ENCODE measurements around the gene IFITM1. TPM values are rescaled to one million over a fixed set of nuclear protein-coding genes. Genes with fewer than 3 reads are reported as not detected.
"Not testable (repeated sequence)": the region's sequence is repeated elsewhere in the genome, so short reads cannot be mapped to it uniquely, and the experiment has no call there.

IFITM1 gene
- total RNA-seq, 4 donors from 2014 or later, result 224 to 389 (median 247) TPM

DNA sequence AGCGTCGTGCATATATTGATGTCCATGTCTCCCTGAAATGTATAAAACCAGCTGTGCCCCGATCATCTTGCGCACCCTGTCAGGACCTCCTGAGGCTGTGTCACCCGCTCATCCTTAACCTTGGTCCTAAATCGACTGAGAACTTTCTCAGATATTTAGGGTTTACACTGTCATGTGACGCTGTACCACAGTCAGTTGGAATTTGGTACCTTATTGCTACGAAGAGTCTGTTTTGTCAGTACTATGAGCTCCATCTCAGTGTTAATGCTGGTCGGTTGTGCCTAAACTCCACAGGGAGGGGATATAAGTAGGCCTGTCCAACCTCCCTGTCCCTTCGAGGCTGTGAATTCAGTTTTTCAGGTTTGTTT lies 8.0 kb upstream of the IFITM1 start:
- no peak for DNase-seq (ENCODE audit: low spot score)
- TF ChIP-seq, protein P1, sequence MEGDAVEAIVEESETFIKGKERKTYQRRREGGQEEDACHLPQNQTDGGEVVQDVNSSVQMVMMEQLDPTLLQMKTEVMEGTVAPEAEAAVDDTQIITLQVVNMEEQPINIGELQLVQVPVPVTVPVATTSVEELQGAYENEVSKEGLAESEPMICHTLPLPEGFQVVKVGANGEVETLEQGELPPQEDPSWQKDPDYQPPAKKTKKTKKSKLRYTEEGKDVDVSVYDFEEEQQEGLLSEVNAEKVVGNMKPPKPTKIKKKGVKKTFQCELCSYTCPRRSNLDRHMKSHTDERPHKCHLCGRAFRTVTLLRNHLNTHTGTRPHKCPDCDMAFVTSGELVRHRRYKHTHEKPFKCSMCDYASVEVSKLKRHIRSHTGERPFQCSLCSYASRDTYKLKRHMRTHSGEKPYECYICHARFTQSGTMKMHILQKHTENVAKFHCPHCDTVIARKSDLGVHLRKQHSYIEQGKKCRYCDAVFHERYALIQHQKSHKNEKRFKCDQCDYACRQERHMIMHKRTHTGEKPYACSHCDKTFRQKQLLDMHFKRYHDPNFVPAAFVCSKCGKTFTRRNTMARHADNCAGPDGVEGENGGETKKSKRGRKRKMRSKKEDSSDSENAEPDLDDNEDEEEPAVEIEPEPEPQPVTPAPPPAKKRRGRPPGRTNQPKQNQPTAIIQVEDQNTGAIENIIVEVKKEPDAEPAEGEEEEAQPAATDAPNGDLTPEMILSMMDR (IDR thresholded peaks at IDR 0.05), result no peak
- no peak for ATAC-seq (ENCODE audit: low FRiP score)

DNA sequence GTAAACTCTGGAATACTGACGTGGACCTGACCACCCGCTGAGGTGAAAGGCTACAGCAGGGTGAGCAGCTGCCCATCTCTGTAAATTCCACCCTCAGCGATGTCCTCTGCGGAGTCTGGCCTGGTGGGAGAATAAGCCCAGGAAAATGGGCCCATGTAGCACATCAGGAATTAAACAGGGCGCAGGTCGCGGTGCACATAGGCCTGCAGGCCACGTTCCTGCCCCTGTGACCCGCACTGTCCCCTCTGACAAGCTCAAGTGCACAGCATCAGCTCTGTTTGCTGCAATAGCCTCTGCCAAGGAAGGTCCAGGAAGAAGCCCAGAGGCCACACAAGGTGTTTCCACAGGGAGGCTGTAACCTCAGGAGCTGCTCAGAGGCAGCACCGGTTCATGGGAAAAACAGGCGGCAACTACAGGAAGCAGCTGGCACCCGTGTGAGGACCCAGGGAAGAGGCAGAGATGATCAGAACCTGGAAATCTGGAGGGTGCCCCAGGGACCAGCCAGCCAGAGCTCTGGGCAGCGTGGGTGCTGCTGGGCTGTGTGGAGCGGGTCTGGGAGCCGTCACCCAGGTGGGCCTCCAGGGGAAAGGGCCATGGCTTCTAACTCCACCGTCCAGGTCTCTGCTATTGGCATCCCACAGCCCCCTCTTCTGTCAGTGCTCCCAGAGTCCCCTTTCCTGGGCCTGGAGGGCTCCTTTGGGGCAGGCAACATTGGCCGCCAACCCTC lies 7.0 kb upstream of the IFITM1 start:
- TF ChIP-seq, protein P1 (IDR thresholded peaks at IDR 0.05), result no peak
- DNase-seq (ENCODE audit: low spot score) (no peak), ATAC-seq (ENCODE audit: low FRiP score) (no peak)

GRCh38 chr11:307766-308708 lies 5.8 kb upstream of the IFITM1 start, which contains the start of gene IFITM2:
IFITM2 (plus strand) TSS chr11:307816; CDS start chr11:308193, 377 bp downstream.
- not testable (repeated sequence) for DNase-seq (ENCODE audit: low spot score)
- peak; percentile 59 for ATAC-seq (ENCODE audit: low FRiP score)

DNA sequence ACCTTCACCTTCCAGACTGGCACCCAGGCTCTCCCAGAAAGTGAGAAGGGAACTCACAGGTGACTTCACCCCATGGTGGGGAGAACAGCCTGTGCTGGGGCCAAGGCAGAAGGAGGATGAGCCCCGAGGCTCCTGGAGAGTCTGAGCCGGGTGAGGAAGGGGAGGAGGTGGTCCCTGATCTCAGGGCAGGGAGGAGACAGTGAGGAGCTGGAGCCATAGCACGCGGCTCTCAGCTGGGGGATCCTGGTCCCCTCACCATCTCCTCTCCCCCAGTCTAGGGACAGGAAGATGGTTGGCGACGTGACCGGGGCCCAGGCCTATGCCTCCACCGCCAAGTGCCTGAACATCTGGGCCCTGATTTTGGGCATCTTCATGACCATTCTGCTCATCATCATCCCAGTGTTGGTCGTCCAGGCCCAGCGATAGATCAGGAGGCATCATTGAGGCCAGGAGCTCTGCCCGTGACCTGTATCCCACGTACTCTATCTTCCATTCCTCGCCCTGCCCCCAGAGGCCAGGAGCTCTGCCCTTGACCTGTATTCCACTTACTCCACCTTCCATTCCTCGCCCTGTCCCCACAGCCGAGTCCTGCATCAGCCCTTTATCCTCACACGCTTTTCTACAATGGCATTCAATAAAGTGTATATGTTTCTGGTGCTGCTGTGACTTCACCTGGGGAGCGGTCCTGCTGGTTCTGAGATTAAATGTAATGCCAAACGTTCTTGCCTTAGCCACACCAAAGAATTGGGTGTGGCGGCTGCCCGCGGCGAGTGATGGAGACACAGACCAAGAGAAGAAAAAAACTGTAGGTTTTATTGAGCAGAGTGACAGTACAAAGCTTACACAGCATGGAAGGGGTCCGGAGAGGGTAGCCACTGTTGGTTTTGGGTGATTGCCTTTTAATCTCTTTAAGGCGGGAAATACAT lies 4.8 kb upstream of the IFITM1 start:
- DNase-seq (ENCODE audit: low spot score); ATAC-seq (ENCODE audit: low FRiP score): not testable (repeated sequence)

- not testable (repeated sequence) for ATAC-seq (ENCODE audit: low FRiP score); DNase-seq (ENCODE audit: low spot score)
These were observed 3.8 kb upstream of the IFITM1 start for GRCh38 chr11:309979-310572.

GRCh38 chr11:311013-311748 lies 2.7 kb upstream of the IFITM1 start:
- not testable (repeated sequence) for DNase-seq (ENCODE audit: low spot score)
- peak; percentile 50 for ATAC-seq (ENCODE audit: low FRiP score)

DNA sequence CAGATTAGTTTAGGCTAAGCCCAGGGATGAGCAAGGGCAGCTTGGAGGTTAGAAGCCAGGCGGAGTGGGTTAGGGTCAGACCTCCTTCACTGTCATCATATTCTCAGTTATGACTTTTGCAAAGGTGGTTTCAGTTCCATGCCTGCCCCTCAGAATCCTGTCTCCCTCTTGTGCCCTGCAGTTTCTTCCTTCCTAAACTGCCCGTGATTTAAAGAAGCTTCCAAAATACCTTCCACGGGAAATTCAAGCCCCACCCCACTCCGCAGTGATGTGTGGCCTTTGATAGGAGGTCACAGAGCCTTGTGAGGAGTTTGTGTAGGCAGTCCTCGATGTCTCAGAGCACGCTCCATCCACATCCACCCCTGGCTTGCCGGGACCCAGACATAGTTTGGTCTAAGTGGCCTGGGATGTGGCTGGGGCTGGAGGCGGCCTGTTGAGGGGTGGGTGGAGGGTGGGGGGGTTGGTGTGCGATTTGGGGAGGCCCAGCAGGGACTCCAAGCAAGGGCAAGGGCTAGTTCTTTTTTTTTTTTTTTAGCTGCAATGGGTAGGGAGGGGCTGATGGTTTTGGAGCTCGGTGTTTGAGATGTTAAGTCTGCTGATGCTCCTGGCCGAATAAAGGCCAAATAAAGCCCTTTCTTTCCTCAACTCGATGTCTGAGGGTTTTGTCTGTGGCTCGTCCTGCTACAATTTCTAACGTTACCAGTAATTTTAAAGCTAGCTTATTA lies 1.6 kb upstream of the IFITM1 start:
- TF ChIP-seq, protein P1 (IDR thresholded peaks at IDR 0.05), result no peak
- no peak for ATAC-seq (ENCODE audit: low FRiP score)
- no peak for DNase-seq (ENCODE audit: low spot score)

DNA sequence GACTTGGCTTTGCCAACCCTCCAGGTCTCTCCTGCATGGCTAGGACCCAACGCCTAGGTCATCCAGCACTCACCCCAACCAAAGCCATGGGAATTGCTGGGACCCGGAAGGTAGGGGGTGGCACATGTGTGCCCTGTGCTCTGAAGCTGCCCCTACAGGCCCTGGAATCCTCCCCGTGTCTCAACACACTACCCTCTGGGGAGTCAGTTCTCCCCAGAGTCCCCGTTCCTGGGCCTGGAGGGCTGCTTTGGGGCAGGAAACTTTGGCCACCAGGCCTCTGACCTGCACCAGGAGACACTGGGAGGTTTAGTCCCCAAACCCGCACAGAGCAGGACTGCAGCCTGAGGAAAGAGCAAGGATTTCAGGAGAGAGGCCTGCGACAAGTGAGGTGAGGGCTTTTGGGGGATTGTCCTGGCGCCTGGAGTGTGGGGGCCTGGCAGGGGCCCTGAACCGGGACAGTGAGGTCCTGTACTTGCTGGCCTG lies 495 bp upstream of the IFITM1 start:
- ATAC-seq (ENCODE audit: low FRiP score) (no peak), DNase-seq (ENCODE audit: low spot score) (no peak)
- TF ChIP-seq, protein P1 (IDR thresholded peaks at IDR 0.05), result no peak

DNA sequence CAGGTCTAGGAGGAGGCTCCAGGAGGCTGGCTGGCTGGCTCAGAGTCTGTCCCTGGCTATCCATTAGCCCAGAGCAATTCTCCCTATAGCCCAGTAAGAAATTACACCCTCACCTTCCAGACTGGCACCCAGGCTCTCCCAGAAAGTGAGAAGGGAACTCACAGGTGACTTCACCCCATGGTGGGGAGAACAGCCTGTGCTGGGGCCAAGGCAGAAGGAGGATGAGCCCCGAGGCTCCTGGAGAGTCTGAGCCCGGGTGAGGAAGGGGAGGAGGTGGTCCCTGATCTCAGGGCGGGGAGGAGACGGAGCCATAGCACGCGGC lies 675 bp downstream of the IFITM1 start:
- ATAC-seq (ENCODE audit: low FRiP score), result not testable (repeated sequence)

More for the DNA sequence above, 675 bp downstream of the IFITM1 start:
- DNase-seq (ENCODE audit: low spot score), result not testable (repeated sequence)

Data from omental fat pad (tissue), 4 donors.